Calu3 (cell line): ENCODE measurements around the gene BCAS1. TPM values are rescaled to one million over a fixed set of nuclear protein-coding genes. Genes with fewer than 3 reads are reported as not detected.

Experiments
- BruUV-seq: library from RNA; stranded (reverse); fragments of 400-500 nt; replicated peaks from 2 replicates; lab custom pipeline; 2021; lab: Mats Ljungman, UMichigan
- CTCF ChIA-PET: fragments of 300-600 bp; sonication (Branson Sonifier 250); formaldehyde crosslinking; loops from one replicate; lab custom pipeline; 2022; ENCODE audit warnings: antibody characterized with exemption; lab: Charles Lee
- DNase-seq: peaks from one replicate; pipeline ENCODE4 v3.0.0; 2022
- H3K27ac Mint-ChIP-seq: one replicate; pipeline ENCODE4 v1.8.0; 2022; ENCODE audit warnings: mixed read lengths; ENCODE audit not compliant: unreplicated experiment
- H3K27me3 Mint-ChIP-seq: one replicate; pipeline ENCODE4 v1.8.0; 2022; ENCODE audit warnings: mixed read lengths; ENCODE audit not compliant: unreplicated experiment
- H3K36me3 Mint-ChIP-seq: one replicate; pipeline ENCODE4 v1.8.0; 2022; ENCODE audit warnings: mild to moderate bottlenecking, moderate library complexity, mixed read lengths; ENCODE audit not compliant: insufficient read depth, unreplicated experiment
- H3K4me1 Mint-ChIP-seq: one replicate; pipeline ENCODE4 v1.8.0; 2022; ENCODE audit warnings: mild to moderate bottlenecking, low read depth, mixed read lengths; ENCODE audit not compliant: unreplicated experiment
- H3K4me3 Mint-ChIP-seq: one replicate; pipeline ENCODE4 v1.8.0; 2022; ENCODE audit warnings: mild to moderate bottlenecking, low read depth, moderate library complexity, mixed read lengths; ENCODE audit not compliant: unreplicated experiment
- H3K9me3 Mint-ChIP-seq: one replicate; pipeline ENCODE4 v1.8.0; 2022; ENCODE audit warnings: low read depth, mixed read lengths; ENCODE audit not compliant: unreplicated experiment
- CTCF ChIP-seq: fragments of 200-600 bp; IDR thresholded peaks from one replicate; pipeline ENCODE4 v1.8.0; 2022; ENCODE audit warnings: antibody characterized with exemption; ENCODE audit not compliant: unreplicated experiment
- intact Hi-C: fragments of 100-400 bp; cut with micrococcal nuclease; formaldehyde crosslinking; loops from one replicate; pipeline ENCODE4 v1.10.0; 2022; ENCODE audit not compliant: unreplicated experiment
- total RNA-seq: library from RNA; stranded (reverse); gene quantifications from 2 replicates; pipeline ENCODE4 v1.2.3, GENCODE V29; 2022

BCAS1 gene
- total RNA-seq, 1 experiment from 2014 or later, result 11.1 TPM

GRCh38 chr20:54106162-54106561, 35.8 kb upstream of the BCAS1 start:
- intact Hi-C loops, result loop anchor here (2.0 to 10.0 kb wide), 2 partner anchors 67 to 239 kb away; partner anchors contain the start of gene CYP24A1
- H3K27ac Mint-ChIP-seq, result peak overlapping the region; percentile 83
- no peaks in the 10 kb centered on the region for H3K9me3 Mint-ChIP-seq
- CTCF ChIA-PET, result interaction anchor here (1.0 to 2.7 kb wide), 10 partner anchors 9 to 102 kb away, joined by 3 to 12 read pairs (median 6); partner anchors contain the start of gene PFDN4
- no peaks in the 10 kb centered on the region for H3K27me3 Mint-ChIP-seq
- BruUV-seq, result no TSS peak
- H3K4me1 Mint-ChIP-seq, result peaks cover 77% of the 10 kb centered on the region
- H3K36me3 Mint-ChIP-seq, result peaks cover 15% of the 10 kb centered on the region
- TF ChIP-seq CTCF, result no peak
- no peak overlapping the region for H3K4me3 Mint-ChIP-seq
- no peak for DNase-seq

GRCh38 chr20:54105653-54106052, 35.3 kb upstream of the BCAS1 start:
- no peaks in the 10 kb centered on the region for H3K27me3 Mint-ChIP-seq
- intact Hi-C loops, result loop anchor here (2.0 to 10.0 kb wide), 2 partner anchors 67 to 239 kb away; partner anchors contain the start of gene CYP24A1
- DNase-seq, result no peak
- CTCF ChIA-PET, result interaction anchor here (0.8 to 2.7 kb wide), 12 partner anchors 10 to 103 kb away, joined by 3 to 12 read pairs (median 4); partner anchors contain the start of gene PFDN4
- no TSS peak for BruUV-seq
- TF ChIP-seq CTCF, result no peak
- H3K36me3 Mint-ChIP-seq, result peaks cover 14% of the 10 kb centered on the region
- H3K9me3 Mint-ChIP-seq, result no peaks in the 10 kb centered on the region
- H3K4me1 Mint-ChIP-seq, result peaks cover 73% of the 10 kb centered on the region
- H3K4me3 Mint-ChIP-seq, result no peak overlapping the region
- H3K27ac Mint-ChIP-seq, result peak overlapping the region; percentile 83

GRCh38 chr20:54104781-54105180, 34.4 kb upstream of the BCAS1 start:
- Mint-ChIP-seq H3K27me3 (no peaks in the 10 kb centered on the region), H3K4me1 (peaks cover 65% of the 10 kb centered on the region), H3K27ac (peak overlapping the region; percentile 83), H3K9me3 (peaks cover 2% of the 10 kb centered on the region), H3K4me3 (no peak overlapping the region), H3K36me3 (peaks cover 8% of the 10 kb centered on the region)
- BruUV-seq, result no TSS peak
- no peak for DNase-seq
- no peak for TF ChIP-seq CTCF
- intact Hi-C loops, result loop anchor here (10.0 kb wide), 1 partner anchor 240 kb away; no protein-coding TSS in a partner anchor
- CTCF ChIA-PET, result interaction anchor here (0.6 to 2.9 kb wide), 8 partner anchors 29 to 336 kb away, joined by 3 to 15 read pairs (median 4); partner anchors contain the start of gene PFDN4

GRCh38 chr20:54103762-54104600, 33.6 kb upstream of the BCAS1 start:
- peaks cover 2% of the 10 kb centered on the region for H3K9me3 Mint-ChIP-seq
- TF ChIP-seq CTCF, result peak; percentile 5
- CTCF ChIA-PET, result interaction anchor here (0.6 to 2.9 kb wide), 19 partner anchors 9 to 545 kb away, joined by 3 to 15 read pairs (median 4); partner anchors contain the start of gene PFDN4
- H3K4me3 Mint-ChIP-seq, result no peak overlapping the region
- intact Hi-C loops, result loop anchor here (1.0 to 10.0 kb wide), 2 partner anchors 28 to 241 kb away; no protein-coding TSS in a partner anchor
- BruUV-seq, result no TSS peak
- H3K4me1 Mint-ChIP-seq, result peaks cover 71% of the 10 kb centered on the region
- H3K36me3 Mint-ChIP-seq, result peaks cover 8% of the 10 kb centered on the region
- H3K27ac Mint-ChIP-seq, result peak overlapping the region; percentile 75
- no peaks in the 10 kb centered on the region for H3K27me3 Mint-ChIP-seq
- no peak for DNase-seq
